SK-N-MC (cell line): ENCODE results near the gene PSMD2.
A peak's percentile ranks its signal among the peaks of the same experiment; 100 is the strongest.

Experiments used
- DNase-seq: peaks from one replicate; pipeline ENCODE4 v3.0.0-alpha.2; 2011; ENCODE audit warnings: low read depth, low spot score
- H3K27ac ChIP-seq: fragments of 200-600 bp; sonication (generic); 2 replicates; pipeline ENCODE4 v1.5.1; 2016; ENCODE audit warnings: mixed run types
- H3K36me3 ChIP-seq: fragments of 200-600 bp; sonication (generic); 2 replicates; pipeline ENCODE4 v1.6.1; 2017; ENCODE audit warnings: antibody characterized with exemption, low read length, mixed read lengths; ENCODE audit not compliant: insufficient read depth
- H3K4me3 ChIP-seq: fragments of 200-600 bp; sonication (generic); 2 replicates; pipeline ENCODE4 v1.5.1; 2016
- H3K9ac ChIP-seq: fragments of 200-600 bp; sonication (generic); 2 replicates; pipeline ENCODE4 v1.8.0; 2017; ENCODE audit warnings: mixed run types, mixed read lengths; ENCODE audit not compliant: insufficient read length
- H3K9me3 ChIP-seq: fragments of 200-600 bp; sonication (generic); 2 replicates; pipeline ENCODE4 v1.6.1; 2017; ENCODE audit warnings: low read depth, mild to moderate bottlenecking, antibody characterized with exemption, low read length, moderate library complexity, mixed read lengths
- EZH2 ChIP-seq: fragments of 200-600 bp; sonication (generic); IDR thresholded peaks from one replicate; pipeline ENCODE4 v1.6.1; 2017; ENCODE audit warnings: antibody characterized with exemption
- FOXP2 ChIP-seq: optimal IDR thresholded peaks from 2 replicates; pipeline ENCODE3; 2011; ENCODE audit warnings: mild to moderate bottlenecking, moderate library complexity; ENCODE audit not compliant: insufficient read depth; ENCODE audit errors: extremely low read length, control extremely low read depth
- POLR2AphosphoS5 ChIP-seq: IDR thresholded peaks from 2 replicates; pipeline ENCODE4 v1.6.1; 2012; ENCODE audit warnings: mild to moderate bottlenecking, low read depth, low read length, borderline replicate concordance

The PSMD2 gene

DNA sequence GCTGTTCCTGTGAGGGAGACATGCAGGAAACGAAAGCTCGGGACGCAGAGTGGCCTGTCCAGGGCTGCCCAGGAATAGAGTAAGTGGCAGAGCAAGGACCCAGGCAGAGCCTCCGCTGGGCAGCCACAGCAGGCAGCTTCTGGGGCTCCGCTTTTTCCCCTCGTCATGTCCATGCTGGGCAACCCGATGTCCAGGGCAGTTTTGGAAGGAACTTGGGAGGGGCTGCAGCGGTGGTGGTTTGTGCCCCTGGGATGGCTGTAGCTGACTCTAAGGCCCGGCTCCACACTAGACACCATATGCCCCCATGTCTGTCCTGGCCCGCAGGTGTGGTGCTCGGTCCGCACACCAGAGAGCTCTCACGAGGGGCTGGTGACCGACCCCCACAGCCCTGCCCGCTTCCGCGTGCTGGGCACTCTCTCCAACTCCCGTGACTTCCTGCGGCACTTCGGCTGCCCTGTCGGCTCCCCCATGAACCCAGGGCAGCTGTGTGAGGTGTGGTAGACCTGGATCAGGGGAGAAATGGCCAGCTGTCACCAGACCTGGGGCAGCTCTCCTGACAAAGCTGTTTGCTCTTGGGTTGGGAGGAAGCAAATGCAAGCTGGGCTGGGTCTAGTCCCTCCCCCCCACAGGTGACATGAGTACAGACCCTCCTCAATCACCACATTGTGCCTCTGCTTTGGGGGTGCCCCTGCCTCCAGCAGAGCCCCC lies 7.1 kb upstream of the PSMD2 start:
- no peak overlapping the region for H3K4me3 ChIP-seq
- H3K9ac ChIP-seq = no peak overlapping the region
- H3K27ac ChIP-seq = no peak overlapping the region
- no peak for TF ChIP-seq FOXP2
- TF ChIP-seq POLR2AphosphoS5 = no peak
- no peak for TF ChIP-seq EZH2
- DNase-seq = no peak
- no peaks in the 10 kb centered on the region for H3K9me3 ChIP-seq
- H3K36me3 ChIP-seq = no peaks in the 10 kb centered on the region

GRCh38 chr3:184295771-184296170 lies 3.3 kb upstream of the PSMD2 start:
- Histone ChIP-seq H3K36me3 (peaks cover 10% of the 10 kb centered on the region), H3K4me3 (no peak overlapping the region), H3K9me3 (no peaks in the 10 kb centered on the region), H3K9ac (no peak overlapping the region), H3K27ac (no peak overlapping the region)
- TF ChIP-seq FOXP2 (no peak), POLR2AphosphoS5 (no peak), EZH2 (no peak)
- no peak for DNase-seq

DNA sequence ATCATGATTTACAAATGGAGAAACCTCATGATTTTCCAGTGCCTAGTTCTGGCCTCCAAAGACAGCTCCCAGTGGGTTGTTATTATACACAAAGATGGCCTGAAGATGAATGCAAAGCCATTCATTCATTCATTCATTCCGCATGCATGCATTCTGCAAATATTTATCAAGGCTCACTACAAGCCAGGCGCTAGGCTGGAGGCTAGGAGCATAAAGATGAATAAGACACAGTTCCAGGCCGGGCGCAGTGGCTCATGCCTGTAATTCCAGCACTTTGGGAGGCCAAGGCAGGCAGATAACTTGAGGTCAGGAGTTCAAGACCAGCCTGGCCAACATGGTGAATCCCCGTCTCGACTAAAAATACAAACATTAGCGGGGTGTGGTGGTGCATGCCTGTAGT lies 2.4 kb upstream of the PSMD2 start:
- TF ChIP-seq POLR2AphosphoS5 (no peak), EZH2 (no peak), FOXP2 (no peak)
- H3K4me3 ChIP-seq = no peak overlapping the region
- no peak overlapping the region for H3K27ac ChIP-seq
- no peak overlapping the region for H3K9ac ChIP-seq
- H3K9me3 ChIP-seq = no peaks in the 10 kb centered on the region
- DNase-seq = no peak
- H3K36me3 ChIP-seq = peaks cover 18% of the 10 kb centered on the region

DNA sequence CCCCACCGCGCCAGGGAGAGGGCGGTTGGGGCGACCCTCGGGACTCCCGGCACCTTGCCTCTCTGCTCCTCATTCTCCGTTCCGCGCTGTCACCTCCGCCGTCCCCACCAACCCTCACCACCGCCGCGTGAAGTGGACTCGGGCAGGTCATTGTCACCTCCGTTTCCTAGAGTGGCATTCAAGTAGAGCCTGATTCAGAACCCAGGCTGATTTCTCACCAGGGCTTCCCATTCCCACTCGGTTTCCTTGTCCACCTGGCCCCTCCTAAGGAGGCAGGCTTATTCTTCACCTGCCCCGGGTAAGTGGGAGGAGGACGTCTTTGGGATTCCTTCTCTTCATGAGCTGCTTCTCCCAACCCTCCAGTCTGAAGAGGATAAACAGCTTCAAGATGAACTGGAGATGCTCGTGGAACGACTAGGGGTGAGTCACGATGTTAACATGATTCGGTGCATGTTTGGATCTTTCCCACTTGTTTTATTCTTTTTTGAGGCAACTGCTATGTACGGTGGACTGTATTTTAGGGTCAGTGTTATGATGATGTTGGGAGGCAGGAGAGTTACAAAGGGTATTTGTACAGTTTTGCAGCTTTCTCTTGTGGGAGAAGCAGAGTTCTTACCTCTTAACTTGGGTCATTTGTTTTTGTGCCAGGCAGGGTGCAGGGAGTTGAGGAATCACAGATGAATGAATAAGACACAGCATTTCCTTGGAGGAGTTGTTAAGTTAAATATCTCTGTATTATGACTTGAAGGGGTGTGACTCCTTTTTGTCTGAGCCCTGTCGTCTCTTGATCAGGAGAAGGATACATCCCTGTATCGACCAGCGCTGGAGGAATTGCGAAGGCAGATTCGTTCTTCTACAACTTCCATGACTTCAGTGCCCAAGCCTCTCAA lies 692 bp downstream of the PSMD2 start:
- Histone ChIP-seq H3K36me3 (peaks cover 50% of the 10 kb centered on the region), H3K27ac (peak overlapping the region; percentile 29; the same call in 1 of the 2 replicates), H3K9ac (peak overlapping the region; percentile 91), H3K4me3 (peak overlapping the region; percentile 84), H3K9me3 (no peaks in the 10 kb centered on the region)
- TF ChIP-seq FOXP2 (no peak), POLR2AphosphoS5 (no peak), EZH2 (no peak)
- DNase-seq = no peak

DNA sequence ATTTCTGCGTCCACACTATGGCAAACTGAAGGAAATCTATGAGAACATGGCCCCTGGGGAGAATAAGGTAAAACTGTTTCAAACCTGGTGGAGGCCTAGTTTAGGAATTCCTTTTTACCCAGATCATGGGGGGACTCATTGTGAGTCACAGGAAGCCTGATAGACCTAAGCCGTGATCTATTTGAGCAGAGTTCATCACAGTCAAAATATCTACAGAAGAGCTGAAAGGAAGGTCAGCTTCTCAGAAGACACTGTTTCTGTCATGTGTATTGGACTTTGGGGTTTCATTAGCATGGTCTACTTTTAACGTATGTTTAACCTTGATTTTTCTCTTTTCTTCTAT lies 1.3 kb downstream of the PSMD2 start:
- peak overlapping the region; percentile 84 for H3K4me3 ChIP-seq
- H3K9me3 ChIP-seq = no peaks in the 10 kb centered on the region
- TF ChIP-seq EZH2 = no peak
- no peak for TF ChIP-seq FOXP2
- TF ChIP-seq POLR2AphosphoS5 = no peak
- DNase-seq = no peak
- H3K9ac ChIP-seq = peak overlapping the region; percentile 91
- peaks cover 56% of the 10 kb centered on the region for H3K36me3 ChIP-seq
- H3K27ac ChIP-seq = no peak overlapping the region

- Histone ChIP-seq H3K9ac (no peak overlapping the region), H3K27ac (no peak overlapping the region), H3K4me3 (no peak overlapping the region), H3K9me3 (no peaks in the 10 kb centered on the region), H3K36me3 (peaks cover 91% of the 10 kb centered on the region)
- TF ChIP-seq FOXP2 = no peak
- TF ChIP-seq EZH2 = no peak
- no peak for TF ChIP-seq POLR2AphosphoS5
- no peak for DNase-seq
Observed at GRCh38 chr3:184305577-184305976, 6.5 kb downstream of the PSMD2 start.

DNA sequence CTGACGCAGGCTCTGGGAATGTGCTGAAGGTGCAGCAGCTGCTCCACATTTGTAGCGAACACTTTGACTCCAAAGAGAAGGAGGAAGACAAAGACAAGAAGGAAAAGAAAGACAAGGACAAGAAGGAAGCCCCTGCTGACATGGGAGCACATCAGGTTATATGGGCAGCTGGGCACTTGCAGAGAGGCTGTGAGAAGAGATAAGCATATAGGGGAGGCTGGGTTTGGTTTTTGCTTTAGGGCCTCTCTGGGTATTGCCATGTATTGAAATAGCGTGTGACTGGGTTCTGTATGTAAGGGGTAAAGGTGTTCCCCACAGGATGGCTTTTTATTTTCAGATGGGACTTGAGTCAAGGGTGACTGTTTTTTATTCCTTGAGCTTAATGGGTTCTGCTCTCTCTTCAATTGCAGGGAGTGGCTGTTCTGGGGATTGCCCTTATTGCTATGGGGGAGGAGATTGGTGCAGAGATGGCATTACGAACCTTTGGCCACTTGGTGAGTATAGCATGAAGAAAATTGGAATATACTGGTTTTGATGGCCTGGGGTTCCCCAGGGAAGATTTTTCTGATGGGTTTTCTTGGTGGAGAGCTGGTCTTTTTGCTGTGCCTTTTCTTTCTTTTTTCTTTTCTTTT lies 7.4 kb downstream of the PSMD2 start:
- no peak for DNase-seq
- Histone ChIP-seq H3K9me3 (no peaks in the 10 kb centered on the region), H3K36me3 (peaks cover 82% of the 10 kb centered on the region), H3K27ac (no peak overlapping the region), H3K9ac (no peak overlapping the region), H3K4me3 (no peak overlapping the region)
- TF ChIP-seq FOXP2 (no peak), EZH2 (no peak), POLR2AphosphoS5 (no peak)

- DNase-seq = no peak
- Histone ChIP-seq H3K4me3 (no peak overlapping the region), H3K9me3 (no peaks in the 10 kb centered on the region), H3K9ac (no peak overlapping the region), H3K27ac (no peak overlapping the region), H3K36me3 (peaks cover 67% of the 10 kb centered on the region)
- TF ChIP-seq EZH2 = no peak
- no peak for TF ChIP-seq FOXP2
- no peak for TF ChIP-seq POLR2AphosphoS5
Observed at GRCh38 chr3:184307915-184308314, 8.9 kb downstream of the PSMD2 start.
